ENCODE results near the gene AP1S2.

DNA sequence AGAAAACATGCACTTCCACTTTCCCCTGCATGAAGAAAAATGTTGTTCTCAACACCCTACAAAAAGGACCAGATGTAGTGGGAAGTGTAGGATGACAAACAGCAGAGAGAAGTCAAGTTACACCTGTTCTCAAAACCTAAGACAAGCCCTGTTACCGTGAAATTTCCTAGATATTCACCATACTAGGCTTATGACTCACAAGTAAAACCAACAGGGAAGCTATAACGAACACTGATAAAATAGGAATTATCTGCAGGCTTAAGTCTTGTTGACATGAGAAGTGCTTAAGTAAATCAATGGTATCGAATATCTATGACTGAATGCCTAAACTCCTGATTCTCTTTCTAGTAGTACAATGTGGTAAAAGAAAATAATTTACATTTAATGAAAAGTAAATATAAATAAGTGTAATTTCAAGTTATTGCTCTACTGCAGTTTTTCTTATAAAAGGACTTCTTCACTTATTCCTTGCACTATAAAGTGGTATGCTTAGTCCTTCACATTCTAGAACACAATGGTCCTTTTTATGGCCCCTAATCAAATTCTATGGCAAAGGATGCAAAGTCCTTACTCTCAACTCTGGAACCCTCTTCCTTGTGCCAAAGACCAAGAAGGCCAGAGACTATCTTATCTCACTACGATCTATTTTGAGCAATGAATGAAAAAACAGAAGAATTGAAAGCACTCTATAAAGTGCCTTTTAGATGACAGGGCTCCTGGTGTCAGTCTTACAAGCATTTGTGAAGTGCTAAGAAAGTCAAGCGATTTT is 19.6 kb downstream of the AP1S2 start:
- TF ChIP-seq POLR2AphosphoS5 (IDR thresholded peaks at IDR 0.05; ENCODE audit: borderline replicate concordance, low read depth, low read length) (no peak), EZH2 (IDR thresholded peaks at IDR 0.05) (no peak)

Measured in SK-N-MC (cell line).